ENCODE data around the gene NUP153.
"Not testable (repeated sequence)": the region's sequence is repeated elsewhere in the genome, so short reads cannot be mapped to it uniquely, and the experiment has no call there.

The NUP153 gene

GRCh38 chr6:17706580-17707370 is at the start of gene NUP153:
Gene NUP153, minus strand, starts transcription at chr6:17706925. Its CDS starts 538 bp downstream, at chr6:17706387.
- DNase-seq, result peak; percentile 90

- no peak for DNase-seq
Measured at GRCh38 chr6:17754254-17754653, 47.5 kb upstream of the NUP153 start.

- not testable (repeated sequence) for DNase-seq
Measured at GRCh38 chr6:17745324-17745723, 38.6 kb upstream of the NUP153 start.

GRCh38 chr6:17744757-17745308 is 38.1 kb upstream of the NUP153 start:
- not testable (repeated sequence) for DNase-seq

- DNase-seq, result no peak
Measured at GRCh38 chr6:17744019-17744756, 37.5 kb upstream of the NUP153 start.

- DNase-seq, result no peak
Measured at GRCh38 chr6:17741507-17741906, 34.8 kb upstream of the NUP153 start.

- no peak for DNase-seq
Measured at GRCh38 chr6:17740559-17741220, 34.0 kb upstream of the NUP153 start.

GRCh38 chr6:17737704-17738252 is 31.1 kb upstream of the NUP153 start:
- DNase-seq, result no peak

- not testable (repeated sequence) for DNase-seq
Measured at GRCh38 chr6:17735311-17735710, 28.6 kb upstream of the NUP153 start.

GRCh38 chr6:17730078-17730704 is 23.5 kb upstream of the NUP153 start:
- DNase-seq, result no peak

- no peak for DNase-seq
Measured at GRCh38 chr6:17729223-17730077, 22.7 kb upstream of the NUP153 start.

GRCh38 chr6:17728551-17729222 is 22.0 kb upstream of the NUP153 start:
- no peak for DNase-seq

GRCh38 chr6:17725083-17725482 is 18.4 kb upstream of the NUP153 start:
- DNase-seq, result no peak

- no peak for DNase-seq
Measured at GRCh38 chr6:17724341-17724740, 17.6 kb upstream of the NUP153 start.

GRCh38 chr6:17721671-17722070 is 14.9 kb upstream of the NUP153 start:
- no peak for DNase-seq

GRCh38 chr6:17719323-17720041 is 12.8 kb upstream of the NUP153 start:
- DNase-seq, result no peak

- no peak for DNase-seq
Measured at GRCh38 chr6:17716221-17716620, 9.5 kb upstream of the NUP153 start.

GRCh38 chr6:17714879-17715851 is 8.4 kb upstream of the NUP153 start:
- no peak for DNase-seq

- no peak for DNase-seq
Measured at GRCh38 chr6:17714177-17714576, 7.5 kb upstream of the NUP153 start.

All from NCI-H187 treated with DMSO at 0.1 percent for 48 hours (cell line).